GM18508 (cell line): Measurements from ENCODE around the gene TRMT13.
"Not testable (repeated sequence)": the region's sequence is repeated elsewhere in the genome, so short reads cannot be mapped to it uniquely, and the experiment has no call there.

ENCODE experiments used
- ATAC-seq: cut with Tn5 transposase; IDR thresholded peaks from one replicate; pipeline ENCODE4 v1.9.1; 2021; ENCODE audit warnings: moderate number of reproducible peaks; ENCODE audit not compliant: insufficient read depth, unreplicated experiment

The TRMT13 gene

DNA sequence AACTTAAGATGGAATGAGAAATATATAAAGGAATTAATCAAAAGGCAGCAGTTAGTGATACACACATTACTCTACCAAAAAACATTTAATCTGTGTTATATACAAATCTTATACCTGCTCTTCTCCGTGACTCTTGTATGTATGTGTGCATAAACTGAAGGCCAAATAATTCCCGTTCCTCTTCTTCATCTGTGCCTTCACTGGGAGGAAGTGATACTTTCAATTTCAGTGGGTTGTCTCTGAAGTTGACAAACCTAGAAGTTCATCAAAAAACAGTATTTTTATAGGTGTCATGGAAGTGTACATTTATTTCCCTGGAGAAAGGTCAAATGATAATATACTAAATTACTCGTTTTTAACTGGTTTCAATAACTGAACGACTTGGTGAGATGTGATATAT lies 19.3 kb downstream of the TRMT13 start:
- ATAC-seq, result peak; percentile 77

- no peak for ATAC-seq
Observed at GRCh38 chr1:100162881-100163280, 29.9 kb downstream of the TRMT13 start.

- no peak for ATAC-seq
Observed at GRCh38 chr1:100164216-100164615, 31.3 kb downstream of the TRMT13 start.

DNA sequence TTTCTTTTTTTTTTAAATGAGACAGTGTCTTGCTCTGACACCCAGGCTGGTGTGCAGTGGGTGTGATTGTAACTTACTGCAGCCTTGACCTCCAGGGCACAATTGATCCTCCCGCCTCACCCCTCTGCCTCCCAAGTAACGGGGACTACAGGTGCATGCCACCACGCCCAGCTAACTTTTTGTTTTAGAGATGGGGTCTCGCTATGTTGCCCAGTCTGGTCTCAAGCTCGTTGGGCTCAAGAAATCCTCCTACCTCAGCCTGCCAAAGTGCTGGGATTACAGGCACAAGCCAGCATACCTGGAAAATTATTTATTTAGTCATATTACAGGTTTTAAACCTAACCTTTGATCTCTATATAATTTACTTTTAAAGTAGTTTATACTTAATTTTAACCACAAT lies 31.7 kb downstream of the TRMT13 start:
- no peak for ATAC-seq

DNA sequence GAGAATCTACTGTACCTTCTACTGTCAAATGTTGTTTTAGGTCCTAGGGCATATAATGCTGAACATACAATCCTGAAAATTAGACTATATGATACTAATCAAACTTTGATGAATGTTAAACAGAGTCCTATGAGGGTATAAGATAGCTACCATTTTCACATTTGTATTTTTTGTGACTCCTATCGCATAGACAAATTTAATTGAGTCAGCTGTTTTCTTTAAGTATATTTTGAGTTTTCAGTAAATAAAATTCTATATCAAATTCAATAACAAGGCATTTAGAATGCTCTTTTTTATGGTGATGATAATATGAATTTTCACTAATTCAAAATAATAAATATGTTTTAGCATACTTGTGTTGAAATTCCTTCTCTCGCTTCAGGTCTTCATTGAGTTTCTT lies 35.1 kb downstream of the TRMT13 start:
- ATAC-seq, result no peak

DNA sequence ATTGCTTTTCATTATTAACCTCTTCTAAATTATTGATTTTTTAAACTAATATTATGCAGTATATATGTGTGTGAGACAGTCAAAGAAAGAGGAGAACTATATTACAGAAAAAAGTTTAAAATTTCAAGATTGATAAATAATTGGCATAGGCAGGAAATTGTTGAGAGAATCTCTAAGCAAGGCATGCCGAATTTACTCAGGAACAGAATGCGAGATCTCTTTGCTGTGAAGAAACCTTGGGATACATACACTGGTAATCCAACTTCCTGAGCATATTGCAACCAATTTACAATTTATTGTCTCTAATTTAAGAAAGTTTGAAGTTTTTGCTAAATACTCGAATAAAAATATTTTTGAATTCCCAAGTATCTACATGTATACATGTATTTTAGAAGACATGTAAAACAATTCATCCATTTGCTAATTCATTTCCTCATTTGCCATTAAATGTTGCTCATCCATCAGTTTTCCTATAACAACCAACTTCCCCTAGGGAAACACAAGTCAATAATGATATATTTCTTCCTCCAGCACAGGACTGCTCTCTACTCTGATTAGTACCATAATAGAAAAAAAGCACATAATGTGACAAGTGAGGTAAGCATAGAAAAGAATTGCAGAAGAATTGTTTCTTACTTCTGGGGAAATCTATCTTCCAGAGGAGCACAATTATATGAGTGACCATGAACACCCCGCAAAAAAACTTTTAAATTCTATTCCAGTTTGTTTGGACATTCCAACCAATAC lies 44.5 kb downstream of the TRMT13 start:
- no peak for ATAC-seq

DNA sequence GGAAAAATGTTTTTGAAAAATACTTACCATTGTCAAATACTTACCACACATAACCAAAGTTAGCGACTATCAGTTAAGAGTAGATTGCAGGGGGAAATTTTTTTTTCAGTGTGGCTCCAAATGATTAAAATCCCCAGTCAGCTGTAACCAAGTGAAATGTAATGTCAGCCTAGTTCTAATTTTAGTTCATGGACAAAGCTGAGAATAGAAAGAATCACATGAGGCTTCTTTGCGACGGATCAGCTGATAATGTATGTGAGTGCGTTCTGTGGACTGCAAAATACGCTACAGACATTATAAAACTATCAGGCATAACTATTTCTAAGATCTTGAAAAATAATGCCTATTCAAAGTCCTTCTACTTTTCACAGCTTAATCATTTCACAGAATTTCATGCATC lies 45.1 kb downstream of the TRMT13 start, which contains the start of gene LRRC39:
TSS of gene LRRC39 (minus strand) at position 166 of the 400 bp plus-strand sequence. CDS start 9,740 bp downstream, outside the sequence.
- no peak for ATAC-seq

- no peak for ATAC-seq
Observed at GRCh38 chr1:100183370-100183769, 50.4 kb downstream of the TRMT13 start.

DNA sequence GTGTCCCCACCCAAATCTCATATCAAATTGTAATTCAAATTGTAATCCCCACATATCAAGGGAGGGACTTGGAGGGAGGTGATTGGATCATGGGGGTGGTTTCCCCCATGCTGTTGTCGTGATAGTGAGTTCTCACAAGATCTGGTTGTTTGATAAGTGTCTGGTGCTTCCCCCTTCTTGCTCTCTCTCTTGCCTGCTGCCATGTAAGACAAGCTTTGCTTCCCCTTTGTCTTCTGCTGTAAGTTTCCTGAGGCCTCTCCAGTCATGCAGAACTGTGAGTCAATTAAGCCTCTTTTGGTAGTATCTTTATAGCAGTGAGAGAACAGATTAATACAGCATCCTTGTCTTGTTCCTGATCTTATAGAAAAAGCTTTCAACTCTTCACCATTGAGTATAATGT lies 51.6 kb downstream of the TRMT13 start:
- ATAC-seq, result peak; percentile 93

- no peak for ATAC-seq
Observed at GRCh38 chr1:100187912-100188311, 54.9 kb downstream of the TRMT13 start.

DNA sequence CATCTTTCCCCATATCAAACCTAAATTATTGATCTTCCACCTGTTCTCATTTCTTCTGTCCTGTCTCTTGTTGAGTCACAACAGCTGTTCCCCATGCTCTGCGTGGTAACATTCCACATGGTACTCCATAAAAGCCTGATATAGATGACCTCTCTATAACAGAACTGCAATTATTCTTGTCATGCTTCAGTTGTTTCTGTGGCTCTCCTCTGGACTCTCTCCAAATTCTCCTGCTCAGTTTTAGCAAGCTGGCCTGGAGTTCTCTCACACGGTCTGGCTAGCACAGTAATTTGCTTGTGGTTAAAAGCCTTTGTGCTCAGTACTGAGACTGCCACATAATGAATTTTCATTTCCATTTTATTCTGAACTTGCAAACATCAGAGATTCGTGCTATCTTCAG lies 55.7 kb downstream of the TRMT13 start:
- ATAC-seq, result no peak

DNA sequence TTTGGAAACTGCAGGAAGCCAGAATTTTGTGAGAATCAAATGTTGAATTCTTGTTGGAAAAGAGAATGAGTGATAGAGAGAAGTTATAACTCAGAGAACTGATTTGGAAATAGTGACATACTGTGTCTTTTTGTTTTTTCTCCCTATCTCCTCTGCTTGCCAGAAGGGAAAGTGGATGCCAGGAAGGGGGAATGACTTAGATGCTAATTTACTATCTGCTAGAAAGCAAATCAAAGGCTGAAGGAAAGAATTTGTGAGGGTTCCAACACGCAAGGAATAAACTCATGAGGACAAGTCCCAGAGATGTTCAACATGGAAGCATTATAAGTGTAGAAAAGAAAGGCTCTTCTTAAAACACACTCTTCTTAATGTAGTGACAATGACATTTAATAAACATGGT lies 65.6 kb downstream of the TRMT13 start:
- no peak for ATAC-seq

DNA sequence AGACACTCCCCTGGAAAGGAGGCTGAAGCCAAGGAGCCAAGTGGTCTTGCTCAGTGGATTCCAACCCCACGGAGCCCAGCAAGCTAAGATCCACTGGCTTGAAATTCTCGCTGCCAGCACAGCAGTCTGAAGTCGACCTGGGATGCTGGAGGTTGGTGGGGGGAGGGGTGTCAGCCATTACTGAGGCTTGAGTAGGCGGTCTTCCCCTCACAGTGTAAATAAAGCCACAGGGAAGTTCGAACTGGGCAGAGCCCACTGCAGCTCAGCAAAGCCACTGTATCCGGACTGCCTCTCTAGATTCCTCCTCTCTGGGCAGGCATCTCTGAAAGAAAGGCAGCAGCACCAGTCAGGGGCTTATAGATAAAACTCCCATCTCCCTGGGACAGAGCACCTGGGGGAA lies 67.1 kb downstream of the TRMT13 start:
- ATAC-seq, result not testable (repeated sequence)
